ENCODE data around the gene COIL.

- TF ChIP-seq, protein P1, sequence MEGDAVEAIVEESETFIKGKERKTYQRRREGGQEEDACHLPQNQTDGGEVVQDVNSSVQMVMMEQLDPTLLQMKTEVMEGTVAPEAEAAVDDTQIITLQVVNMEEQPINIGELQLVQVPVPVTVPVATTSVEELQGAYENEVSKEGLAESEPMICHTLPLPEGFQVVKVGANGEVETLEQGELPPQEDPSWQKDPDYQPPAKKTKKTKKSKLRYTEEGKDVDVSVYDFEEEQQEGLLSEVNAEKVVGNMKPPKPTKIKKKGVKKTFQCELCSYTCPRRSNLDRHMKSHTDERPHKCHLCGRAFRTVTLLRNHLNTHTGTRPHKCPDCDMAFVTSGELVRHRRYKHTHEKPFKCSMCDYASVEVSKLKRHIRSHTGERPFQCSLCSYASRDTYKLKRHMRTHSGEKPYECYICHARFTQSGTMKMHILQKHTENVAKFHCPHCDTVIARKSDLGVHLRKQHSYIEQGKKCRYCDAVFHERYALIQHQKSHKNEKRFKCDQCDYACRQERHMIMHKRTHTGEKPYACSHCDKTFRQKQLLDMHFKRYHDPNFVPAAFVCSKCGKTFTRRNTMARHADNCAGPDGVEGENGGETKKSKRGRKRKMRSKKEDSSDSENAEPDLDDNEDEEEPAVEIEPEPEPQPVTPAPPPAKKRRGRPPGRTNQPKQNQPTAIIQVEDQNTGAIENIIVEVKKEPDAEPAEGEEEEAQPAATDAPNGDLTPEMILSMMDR (IDR thresholded peaks at IDR 0.05) = no peak
- no peak for TF ChIP-seq EZH2 (IDR thresholded peaks at IDR 0.05; ENCODE audit: borderline replicate concordance, insufficient read depth, low read depth, low read length, poor library complexity, severe bottlenecking)
These were observed 10.1 kb upstream of the COIL start for GRCh38 chr17:56970974-56971373.

All from B cell (primary cell).